Measurements from ENCODE around the gene FMN1. TPM values are rescaled to one million over a fixed set of nuclear protein-coding genes. Genes with fewer than 3 reads are reported as not detected.

The FMN1 gene
- total RNA-seq, 4 donors from 2014 or later, result 2.6 to 6.6 (median 4.2) TPM

DNA sequence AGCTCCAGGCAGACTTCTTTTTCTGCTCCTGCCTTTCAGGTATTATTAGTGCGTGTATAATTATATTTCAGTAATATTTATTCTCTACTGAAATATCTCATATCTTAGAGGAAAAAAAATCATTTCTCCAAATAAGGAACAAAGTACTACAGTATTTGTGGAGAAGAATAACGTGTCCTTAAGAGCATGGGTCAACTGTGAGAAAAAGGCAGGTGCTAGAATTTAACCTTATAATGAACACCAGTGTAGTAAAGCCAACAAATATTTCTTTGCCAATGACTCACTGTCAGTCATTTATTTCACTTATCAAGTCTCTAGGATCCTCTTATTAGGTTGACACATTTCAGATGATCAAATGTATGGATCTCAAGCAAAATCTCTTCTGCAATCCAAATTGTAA, 293.3 kb downstream of the FMN1 start:
- Histone ChIP-seq H3K4me1 (no peaks in the 10 kb centered on the region), H3K27me3 (no peaks in the 10 kb centered on the region), H3K27ac (no peak overlapping the region), H3K9me3 (no peaks in the 10 kb centered on the region), H3K4me3 (no peak overlapping the region), H3K36me3 (no peaks in the 10 kb centered on the region)
- ATAC-seq, result no peak
- in situ Hi-C loops (cut with MboI; ENCODE audit: low sequenced_read_pairs in 4 of 4), result no loop called here
- intact Hi-C loops (cut with DNase I; ENCODE audit: low total_unique reads), result no loop called here
- TF ChIP-seq POLR2A (IDR thresholded peaks at IDR 0.05), result no peak
- TF ChIP-seq, protein P1, sequence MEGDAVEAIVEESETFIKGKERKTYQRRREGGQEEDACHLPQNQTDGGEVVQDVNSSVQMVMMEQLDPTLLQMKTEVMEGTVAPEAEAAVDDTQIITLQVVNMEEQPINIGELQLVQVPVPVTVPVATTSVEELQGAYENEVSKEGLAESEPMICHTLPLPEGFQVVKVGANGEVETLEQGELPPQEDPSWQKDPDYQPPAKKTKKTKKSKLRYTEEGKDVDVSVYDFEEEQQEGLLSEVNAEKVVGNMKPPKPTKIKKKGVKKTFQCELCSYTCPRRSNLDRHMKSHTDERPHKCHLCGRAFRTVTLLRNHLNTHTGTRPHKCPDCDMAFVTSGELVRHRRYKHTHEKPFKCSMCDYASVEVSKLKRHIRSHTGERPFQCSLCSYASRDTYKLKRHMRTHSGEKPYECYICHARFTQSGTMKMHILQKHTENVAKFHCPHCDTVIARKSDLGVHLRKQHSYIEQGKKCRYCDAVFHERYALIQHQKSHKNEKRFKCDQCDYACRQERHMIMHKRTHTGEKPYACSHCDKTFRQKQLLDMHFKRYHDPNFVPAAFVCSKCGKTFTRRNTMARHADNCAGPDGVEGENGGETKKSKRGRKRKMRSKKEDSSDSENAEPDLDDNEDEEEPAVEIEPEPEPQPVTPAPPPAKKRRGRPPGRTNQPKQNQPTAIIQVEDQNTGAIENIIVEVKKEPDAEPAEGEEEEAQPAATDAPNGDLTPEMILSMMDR (IDR thresholded peaks at IDR 0.05 in 4 of 5, conservative IDR thresholded peaks at IDR 0.05 in 1 of 5), result no peak
- DNase-seq, result no peak

DNA sequence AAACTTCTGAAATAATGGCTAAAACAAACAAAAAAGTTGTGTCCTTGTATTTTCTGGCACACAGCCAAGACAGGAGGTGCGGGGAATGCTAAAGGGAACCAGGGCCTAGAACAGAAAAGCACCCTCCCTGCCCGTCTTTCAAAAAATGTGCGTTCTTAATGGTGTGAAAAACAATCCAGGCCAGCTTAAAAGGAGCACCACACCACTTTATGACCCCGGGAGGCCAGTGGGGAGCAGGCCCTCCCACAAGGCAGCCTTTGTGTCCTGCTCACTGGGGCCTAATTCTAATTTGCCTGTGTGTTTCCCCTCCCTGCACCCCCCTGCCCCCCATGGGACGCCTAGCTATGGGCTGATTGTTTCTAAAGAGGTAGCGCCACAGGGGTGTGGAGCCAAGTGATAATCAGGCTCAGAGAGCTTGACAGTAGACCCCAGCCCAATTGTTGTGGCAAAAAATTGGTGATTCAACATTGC, 295.4 kb downstream of the FMN1 start:
- in situ Hi-C loops (cut with MboI; ENCODE audit: low sequenced_read_pairs in 4 of 4) (no loop called here), intact Hi-C loops (cut with DNase I; ENCODE audit: low total_unique reads) (no loop called here)
- Histone ChIP-seq H3K27me3 (no peaks in the 10 kb centered on the region), H3K27ac (no peak overlapping the region), H3K9me3 (no peaks in the 10 kb centered on the region), H3K4me3 (no peak overlapping the region), H3K4me1 (no peaks in the 10 kb centered on the region), H3K36me3 (no peaks in the 10 kb centered on the region)
- TF ChIP-seq POLR2A (IDR thresholded peaks at IDR 0.05), result no peak
- TF ChIP-seq, protein P1 (IDR thresholded peaks at IDR 0.05 in 4 of 5, conservative IDR thresholded peaks at IDR 0.05 in 1 of 5), result no peak
- ATAC-seq (no peak), DNase-seq (no peak)

DNA sequence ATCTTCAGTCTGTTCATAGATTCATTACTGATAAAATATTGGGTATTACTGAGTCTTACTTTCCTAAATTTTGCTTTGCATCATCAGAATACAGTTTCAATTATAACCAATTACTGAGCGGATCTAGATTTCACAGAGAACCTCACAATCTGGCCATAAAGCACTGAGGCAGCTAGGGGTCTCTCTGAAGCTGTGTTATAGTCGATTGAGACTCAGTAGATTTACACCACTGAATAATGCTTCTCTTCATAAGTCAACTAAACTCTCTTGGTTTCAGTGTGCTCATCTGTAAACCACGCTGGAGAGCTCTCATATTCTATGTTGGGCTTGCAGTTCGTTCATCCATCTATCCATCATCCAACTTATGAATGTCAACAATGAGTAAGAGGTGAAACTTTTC, 296.1 kb downstream of the FMN1 start:
- DNase-seq, result no peak
- in situ Hi-C loops (cut with MboI; ENCODE audit: low sequenced_read_pairs in 4 of 4), result no loop called here
- no peaks in the 10 kb centered on the region for H3K36me3 ChIP-seq
- intact Hi-C loops (cut with DNase I; ENCODE audit: low total_unique reads), result no loop called here
- H3K27ac ChIP-seq, result no peak overlapping the region
- no peak for ATAC-seq
- no peaks in the 10 kb centered on the region for H3K9me3 ChIP-seq
- no peak overlapping the region for H3K4me3 ChIP-seq
- no peaks in the 10 kb centered on the region for H3K27me3 ChIP-seq
- no peaks in the 10 kb centered on the region for H3K4me1 ChIP-seq
- TF ChIP-seq POLR2A (IDR thresholded peaks at IDR 0.05), result no peak
- TF ChIP-seq, protein P1 (IDR thresholded peaks at IDR 0.05 in 4 of 5, conservative IDR thresholded peaks at IDR 0.05 in 1 of 5), result no peak

DNA sequence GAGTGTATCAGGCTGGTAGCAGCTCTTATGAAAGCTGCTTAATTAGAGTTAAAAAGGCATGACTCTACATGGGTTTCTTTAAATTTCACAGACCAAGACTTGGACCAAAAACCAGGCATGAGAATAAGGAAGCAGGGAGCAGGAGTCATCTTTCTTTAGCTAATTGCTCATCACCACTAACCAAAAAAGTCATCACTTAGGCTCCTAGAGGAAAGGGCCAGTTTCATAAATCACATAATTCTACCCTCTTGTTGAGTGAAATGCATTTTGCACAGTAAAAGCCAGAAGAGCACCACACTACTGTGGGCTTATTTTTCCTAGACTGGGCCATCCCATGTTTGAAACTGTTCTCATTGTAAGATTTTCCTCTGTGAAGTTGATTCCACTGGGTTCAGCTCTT, 301.1 kb downstream of the FMN1 start:
- no peaks in the 10 kb centered on the region for H3K36me3 ChIP-seq
- no peaks in the 10 kb centered on the region for H3K4me1 ChIP-seq
- no peak overlapping the region for H3K4me3 ChIP-seq
- in situ Hi-C loops (cut with MboI; ENCODE audit: low sequenced_read_pairs in 4 of 4) (no loop called here), intact Hi-C loops (cut with DNase I; ENCODE audit: low total_unique reads) (no loop called here)
- no peak for ATAC-seq
- TF ChIP-seq, protein P1 (IDR thresholded peaks at IDR 0.05 in 4 of 5, conservative IDR thresholded peaks at IDR 0.05 in 1 of 5), result no peak
- no peak for TF ChIP-seq POLR2A (IDR thresholded peaks at IDR 0.05)
- H3K9me3 ChIP-seq, result no peaks in the 10 kb centered on the region
- H3K27me3 ChIP-seq, result no peaks in the 10 kb centered on the region
- no peak for DNase-seq
- no peak overlapping the region for H3K27ac ChIP-seq

DNA sequence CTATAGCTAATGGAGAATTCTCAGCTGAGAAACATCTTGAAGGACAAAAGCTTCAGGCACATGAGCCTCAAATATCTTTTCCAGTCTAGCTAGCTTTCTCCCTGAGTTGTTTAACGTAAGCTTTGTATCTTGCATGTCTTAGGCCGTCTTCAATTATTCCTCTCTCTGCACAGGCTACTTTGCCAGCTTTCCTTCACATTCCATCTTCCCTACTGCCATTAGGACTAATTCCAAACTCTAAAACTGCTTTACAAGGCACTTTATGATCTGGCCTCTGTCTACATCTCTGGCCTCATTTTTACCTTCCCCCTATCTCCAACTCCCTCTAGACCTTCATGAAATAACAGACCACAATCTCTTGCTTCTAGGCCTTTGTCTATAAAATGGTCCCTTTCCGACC, 305.3 kb downstream of the FMN1 start:
- intact Hi-C loops (cut with DNase I; ENCODE audit: low total_unique reads) (no loop called here), in situ Hi-C loops (cut with MboI; ENCODE audit: low sequenced_read_pairs in 4 of 4) (no loop called here)
- Histone ChIP-seq H3K27ac (no peak overlapping the region), H3K4me3 (no peak overlapping the region), H3K4me1 (no peaks in the 10 kb centered on the region), H3K9me3 (no peaks in the 10 kb centered on the region), H3K27me3 (no peaks in the 10 kb centered on the region), H3K36me3 (no peaks in the 10 kb centered on the region)
- TF ChIP-seq, protein P1 (IDR thresholded peaks at IDR 0.05 in 4 of 5, conservative IDR thresholded peaks at IDR 0.05 in 1 of 5), result no peak
- no peak for TF ChIP-seq POLR2A (IDR thresholded peaks at IDR 0.05)
- DNase-seq (no peak), ATAC-seq (no peak)

Data from gastrocnemius medialis (tissue), 4 donors.